ENCODE results near the gene PGBD1. TPM values are rescaled to one million over a fixed set of nuclear protein-coding genes. Genes with fewer than 3 reads are reported as not detected.

Gene PGBD1
- total and polyA plus RNA-seq, 2 experiments from 2014 or later = 7.5 to 10.5 TPM

GRCh38 chr6:28245206-28245941 lies 36.0 kb upstream of the PGBD1 start:
- Histone ChIP-seq H3K4me3 (no peak overlapping the region), H3F3A (replicated peaks; ENCODE audit: low read depth) (no peaks in the 10 kb centered on the region), H3K9me2 (ENCODE audit: insufficient read depth) (no peaks in the 10 kb centered on the region), H3K36me3 (ENCODE audit: insufficient read depth) (peaks cover 13% of the 10 kb centered on the region), H3K79me2 (replicated peaks; ENCODE audit: insufficient read depth) (peaks cover 3% of the 10 kb centered on the region), H3K27ac (ENCODE audit: low read depth) (no peak overlapping the region), H3K27me3 (ENCODE audit: insufficient read depth) (no peaks in the 10 kb centered on the region), H2AFZ (no peak overlapping the region), H4K20me1 (replicated peaks; ENCODE audit: insufficient read depth) (no peaks in the 10 kb centered on the region), H3K4me2 (no peak overlapping the region), H3K4me1 (ENCODE audit: insufficient read depth) (no peaks in the 10 kb centered on the region)
- ATAC-seq (no peak), DNase-seq (ENCODE audit: low spot score) (no peak)
- no peak for TF ChIP-seq ZNF331 (CRISPR knock-in tag; IDR thresholded peaks at IDR 0.05; ENCODE audit: low read depth)
- TF ChIP-seq POLR2AphosphoS5 (IDR thresholded peaks at IDR 0.05; ENCODE audit: low read depth) = no peak
- no peak for TF ChIP-seq STAT1 (IDR thresholded peaks at IDR 0.05; ENCODE audit: unreplicated experiment)
- no peak for TF ChIP-seq ZNF114 (CRISPR knock-in tag; IDR thresholded peaks at IDR 0.05)
- TF ChIP-seq EZH2 (IDR thresholded peaks at IDR 0.05; ENCODE audit: low read depth, unreplicated experiment) = no peak
- no peak for TF ChIP-seq NANOG (IDR thresholded peaks at IDR 0.05; ENCODE audit: borderline replicate concordance)
- TF ChIP-seq CTCF (conservative IDR thresholded peaks at IDR 0.05; ENCODE audit: low read depth in 2 of 2) = no peak
- TF ChIP-seq ETS1 (IDR thresholded peaks at IDR 0.05) = no peak
- TF ChIP-seq JUNB (IDR thresholded peaks at IDR 0.05; ENCODE audit: unreplicated experiment) = no peak
- Mint-ChIP-seq H3K4me1 (no peaks in the 10 kb centered on the region), H3K27ac (no peak overlapping the region), H3K27me3 (ENCODE audit: insufficient read depth, low read depth, poor library complexity) (peaks cover 2% of the 10 kb centered on the region), H3K9me3 (no peaks in the 10 kb centered on the region), H3K4me3 (no peak overlapping the region), H3K36me3 (ENCODE audit: low read depth) (peaks cover 37% of the 10 kb centered on the region)

GRCh38 chr6:28248916-28249315 lies 32.5 kb upstream of the PGBD1 start:
- Histone ChIP-seq H3K4me2 (no peak overlapping the region), H3K27me3 (ENCODE audit: insufficient read depth) (no peaks in the 10 kb centered on the region), H4K20me1 (replicated peaks; ENCODE audit: insufficient read depth) (no peaks in the 10 kb centered on the region), H3F3A (replicated peaks; ENCODE audit: low read depth) (no peaks in the 10 kb centered on the region), H3K4me1 (ENCODE audit: insufficient read depth) (peaks cover 11% of the 10 kb centered on the region), H3K4me3 (no peak overlapping the region), H3K79me2 (replicated peaks; ENCODE audit: insufficient read depth) (peaks cover 16% of the 10 kb centered on the region), H3K27ac (ENCODE audit: low read depth) (no peak overlapping the region), H3K9me2 (ENCODE audit: insufficient read depth) (no peaks in the 10 kb centered on the region), H2AFZ (no peak overlapping the region), H3K36me3 (ENCODE audit: insufficient read depth) (peaks cover 13% of the 10 kb centered on the region)
- Mint-ChIP-seq H3K9me3 (no peaks in the 10 kb centered on the region), H3K27me3 (ENCODE audit: insufficient read depth, low read depth, poor library complexity) (peaks cover 8% of the 10 kb centered on the region), H3K4me1 (peaks cover 11% of the 10 kb centered on the region), H3K27ac (no peak overlapping the region), H3K36me3 (ENCODE audit: low read depth) (peaks cover 37% of the 10 kb centered on the region), H3K4me3 (no peak overlapping the region)
- ATAC-seq = no peak
- DNase-seq (ENCODE audit: low spot score) = no peak
- TF ChIP-seq CREB1 (CRISPR knock-in tag; IDR thresholded peaks at IDR 0.05; ENCODE audit: low read depth) = no peak
- TF ChIP-seq NANOG (IDR thresholded peaks at IDR 0.05; ENCODE audit: borderline replicate concordance) = no peak
- TF ChIP-seq ZNF462 (CRISPR knock-in tag; IDR thresholded peaks at IDR 0.05) = no peak
- TF ChIP-seq ETS1 (IDR thresholded peaks at IDR 0.05) = no peak

Data from GM23338 (cell line).